Erythroblast (primary cell): Measurements from ENCODE around the gene TFAP2A.

Source experiments
- DNase-seq, 2 experiments: peaks; one replicate each; lab custom pipeline; 2025; lab: John Stamatoyannopoulos, UW
- GATA1 ChIP-seq: IDR thresholded peaks from 2 replicates; pipeline ENCODE4 v1.6.1; 2011; ENCODE audit warnings: low read depth, mild to moderate bottlenecking, control low read depth, low read length, moderate library complexity
- POLR2A ChIP-seq: IDR thresholded peaks from 2 replicates; pipeline ENCODE4 v1.6.1; 2011; ENCODE audit warnings: mild to moderate bottlenecking, low read length

Gene TFAP2A

GRCh38 chr6:10441004-10441654, 26.3 kb upstream of the TFAP2A start:
- TF ChIP-seq POLR2A (no peak), GATA1 (no peak)
- no peak for DNase-seq

- no peak for DNase-seq
- no peak for TF ChIP-seq GATA1
- no peak for TF ChIP-seq POLR2A
These were observed 23.0 kb upstream of the TFAP2A start for GRCh38 chr6:10437891-10438290.

- TF ChIP-seq GATA1 (no peak), POLR2A (no peak)
- DNase-seq, result no peak
These were observed 19.4 kb upstream of the TFAP2A start for GRCh38 chr6:10434235-10434634.

GRCh38 chr6:10433322-10433721, 18.4 kb upstream of the TFAP2A start:
- DNase-seq, result no peak
- TF ChIP-seq GATA1, result no peak
- no peak for TF ChIP-seq POLR2A

- DNase-seq, result no peak
These were observed 16.7 kb upstream of the TFAP2A start for GRCh38 chr6:10431423-10432164.

GRCh38 chr6:10429638-10430427, 15.0 kb upstream of the TFAP2A start:
- TF ChIP-seq POLR2A (no peak), GATA1 (no peak)
- DNase-seq, result peak; percentile 24 to 63

More at GRCh38 chr6:10431423-10432164, 16.7 kb upstream of the TFAP2A start:
- no peak for TF ChIP-seq GATA1
- no peak for TF ChIP-seq POLR2A

GRCh38 chr6:10426781-10427279, 12.0 kb upstream of the TFAP2A start:
- no peak for DNase-seq
- TF ChIP-seq GATA1 (no peak), POLR2A (no peak)

- TF ChIP-seq POLR2A (no peak), GATA1 (no peak)
- peak in 1 of 2 experiments; percentile 6 for DNase-seq
These were observed 11.3 kb upstream of the TFAP2A start for GRCh38 chr6:10425975-10426780.

- no peak for DNase-seq
These were observed 10.5 kb upstream of the TFAP2A start for GRCh38 chr6:10425176-10425974.

GRCh38 chr6:10424040-10424439, 9.2 kb upstream of the TFAP2A start:
- DNase-seq, result peak; percentile 8 to 11
- no peak for TF ChIP-seq GATA1
- TF ChIP-seq POLR2A, result no peak

More at GRCh38 chr6:10425176-10425974, 10.5 kb upstream of the TFAP2A start:
- TF ChIP-seq GATA1 (no peak), POLR2A (no peak)

- no peak for DNase-seq
- TF ChIP-seq GATA1 (no peak), POLR2A (no peak)
These were observed 7.8 kb upstream of the TFAP2A start for GRCh38 chr6:10422737-10423034.

GRCh38 chr6:10421921-10422736, 7.3 kb upstream of the TFAP2A start:
- no peak for TF ChIP-seq POLR2A
- TF ChIP-seq GATA1, result no peak
- no peak for DNase-seq
